OCI-LY3 (cell line): ENCODE measurements around the gene CLIP4.

Experiments used
- H2AFZ ChIP-seq: fragments of 200-600, 300-600 bp; shearing (Covaris generic); 2 replicates; pipeline ENCODE4 v1.6.0; 2014; ENCODE audit warnings: antibody characterized with exemption, low read depth, low read length
- H3K27ac ChIP-seq: fragments of 200-600, 300-600 bp; sonication (generic); 2 replicates; pipeline ENCODE4 v1.5.1; 2014; ENCODE audit warnings: mild to moderate bottlenecking, low read length, moderate library complexity, mixed read lengths
- H3K27me3 ChIP-seq: fragments of 200-600, 300-600 bp; sonication (generic); 2 replicates; pipeline ENCODE4 v1.6.1; 2014; ENCODE audit warnings: low read depth, low read length, mixed read lengths
- H3K36me3 ChIP-seq: fragments of 200-600, 300-600 bp; sonication (generic); replicated peaks from 2 replicates; pipeline ENCODE3; 2014; ENCODE audit warnings: low read depth, low read length, mixed read lengths
- H3K4me1 ChIP-seq: fragments of 300-600, 200-600 bp; sonication (generic); 2 replicates; pipeline ENCODE4 v1.6.1; 2014; ENCODE audit warnings: low read length, mixed read lengths
- H3K4me2 ChIP-seq: fragments of 200-600, 300-600 bp; sonication (generic); 2 replicates; pipeline ENCODE4 v1.6.1; 2014; ENCODE audit warnings: low read length, mixed read lengths
- H3K4me3 ChIP-seq: fragments of 300-600, 200-600 bp; sonication (generic); 2 replicates; pipeline ENCODE4 v1.5.1; 2014; ENCODE audit warnings: antibody characterized with exemption, mild to moderate bottlenecking, low read length, moderate library complexity
- H3K79me2 ChIP-seq: fragments of 300-600, 200-600 bp; shearing (Covaris generic); 2 replicates; pipeline ENCODE4 v1.6.1; 2014; ENCODE audit warnings: mild to moderate bottlenecking, low read length, mixed read lengths
- H3K9ac ChIP-seq: fragments of 300-600, 200-600 bp; shearing (Covaris generic); 2 replicates; pipeline ENCODE4 v1.6.0; 2014; ENCODE audit warnings: mild to moderate bottlenecking, low read length, moderate library complexity
- H3K9me3 ChIP-seq: fragments of 200-600, 300-600 bp; shearing (Covaris generic); 2 replicates; pipeline ENCODE4 v1.6.1; 2014; ENCODE audit warnings: low read length, mixed read lengths; ENCODE audit not compliant: insufficient read depth
- H4K20me1 ChIP-seq: fragments of 200-600, 300-600 bp; sonication (generic); 2 replicates; pipeline ENCODE4 v1.6.1; 2016; ENCODE audit warnings: low read length, mixed read lengths; ENCODE audit not compliant: insufficient read depth
- EZH2phosphoT487 ChIP-seq: fragments of 200-600 bp; shearing (Covaris generic); IDR thresholded peaks from 2 replicates; pipeline ENCODE4 v1.6.1; 2018; ENCODE audit warnings: antibody characterized with exemption, mixed run types, low read depth
- TF ChIP-seq, protein P1 (sequence below): fragments of 200-600, 300-600 bp; sonication (generic); IDR thresholded peaks from 2 replicates; pipeline ENCODE4 v1.5.1; 2014; ENCODE audit warnings: antibody characterized with exemption, low read length, low read depth

The CLIP4 gene

DNA sequence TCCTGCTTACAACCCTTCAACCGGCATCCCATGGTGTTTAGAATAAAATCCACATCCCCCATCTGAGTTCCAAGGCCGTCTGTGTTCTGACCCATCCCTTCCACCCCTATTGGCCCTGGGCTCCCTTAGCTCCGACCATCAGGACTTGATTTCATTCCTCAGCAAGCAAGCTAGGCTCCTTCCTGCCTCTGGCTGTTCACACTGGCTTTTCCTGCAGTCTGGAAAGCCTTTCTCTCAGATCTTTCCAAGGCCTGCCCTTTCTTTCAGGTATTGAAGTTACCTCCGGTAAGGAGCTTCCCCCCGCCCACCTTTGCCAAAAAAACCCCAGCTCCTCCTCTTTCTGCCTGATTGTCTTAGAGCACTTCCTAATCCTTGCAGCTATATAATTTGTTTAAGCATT lies 86.8 kb downstream of the CLIP4 start:
- Histone ChIP-seq H3K4me1 (no peaks in the 10 kb centered on the region), H4K20me1 (no peaks in the 10 kb centered on the region), H3K4me2 (no peak overlapping the region), H3K36me3 (no peaks in the 10 kb centered on the region), H3K27me3 (no peaks in the 10 kb centered on the region), H3K79me2 (no peaks in the 10 kb centered on the region), H3K9ac (no peak overlapping the region), H2AFZ (no peak overlapping the region), H3K4me3 (no peak overlapping the region), H3K27ac (no peak overlapping the region), H3K9me3 (no peaks in the 10 kb centered on the region)
- TF ChIP-seq, protein P1, sequence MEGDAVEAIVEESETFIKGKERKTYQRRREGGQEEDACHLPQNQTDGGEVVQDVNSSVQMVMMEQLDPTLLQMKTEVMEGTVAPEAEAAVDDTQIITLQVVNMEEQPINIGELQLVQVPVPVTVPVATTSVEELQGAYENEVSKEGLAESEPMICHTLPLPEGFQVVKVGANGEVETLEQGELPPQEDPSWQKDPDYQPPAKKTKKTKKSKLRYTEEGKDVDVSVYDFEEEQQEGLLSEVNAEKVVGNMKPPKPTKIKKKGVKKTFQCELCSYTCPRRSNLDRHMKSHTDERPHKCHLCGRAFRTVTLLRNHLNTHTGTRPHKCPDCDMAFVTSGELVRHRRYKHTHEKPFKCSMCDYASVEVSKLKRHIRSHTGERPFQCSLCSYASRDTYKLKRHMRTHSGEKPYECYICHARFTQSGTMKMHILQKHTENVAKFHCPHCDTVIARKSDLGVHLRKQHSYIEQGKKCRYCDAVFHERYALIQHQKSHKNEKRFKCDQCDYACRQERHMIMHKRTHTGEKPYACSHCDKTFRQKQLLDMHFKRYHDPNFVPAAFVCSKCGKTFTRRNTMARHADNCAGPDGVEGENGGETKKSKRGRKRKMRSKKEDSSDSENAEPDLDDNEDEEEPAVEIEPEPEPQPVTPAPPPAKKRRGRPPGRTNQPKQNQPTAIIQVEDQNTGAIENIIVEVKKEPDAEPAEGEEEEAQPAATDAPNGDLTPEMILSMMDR: no peak
- TF ChIP-seq EZH2phosphoT487: no peak

DNA sequence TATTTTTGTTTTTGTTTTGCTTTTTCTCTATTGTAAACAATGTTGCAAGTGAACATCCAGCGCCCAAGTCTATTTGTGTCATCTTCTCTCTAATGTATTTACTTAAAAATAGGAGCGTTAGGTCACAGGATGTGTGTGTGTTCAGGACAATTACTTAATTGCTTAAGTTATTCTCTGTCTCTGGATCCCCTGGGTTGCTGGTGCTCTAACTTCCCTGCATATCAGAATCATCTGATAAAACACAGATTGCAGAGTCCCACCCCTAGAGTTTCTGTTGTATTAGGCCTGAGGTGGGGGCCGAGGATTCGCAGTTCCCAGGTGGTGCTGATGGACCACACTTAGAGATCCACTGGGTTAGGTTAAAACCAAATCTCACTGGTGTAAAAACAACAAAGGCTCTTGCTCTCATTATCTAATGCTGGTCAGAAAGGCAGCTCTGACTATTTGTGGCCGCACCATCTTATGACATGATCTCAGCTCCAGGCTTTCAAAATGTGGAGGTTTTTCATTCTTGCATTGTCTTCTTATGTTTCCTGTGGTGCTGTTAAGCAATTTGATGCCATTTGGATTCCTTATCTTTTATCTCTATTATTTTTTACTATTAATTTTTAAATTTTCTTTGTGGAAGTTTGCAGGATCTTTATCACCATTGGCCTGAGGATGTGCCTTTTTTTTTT lies 87.7 kb downstream of the CLIP4 start:
- H3K27ac ChIP-seq: no peak overlapping the region

GRCh38 chr2:29206941-29207340 lies 91.7 kb downstream of the CLIP4 start:
- Histone ChIP-seq H3K79me2 (no peaks in the 10 kb centered on the region), H3K27me3 (no peaks in the 10 kb centered on the region), H3K4me1 (no peaks in the 10 kb centered on the region), H4K20me1 (no peaks in the 10 kb centered on the region), H3K36me3 (no peaks in the 10 kb centered on the region), H3K4me2 (no peak overlapping the region), H3K9ac (no peak overlapping the region), H3K4me3 (no peak overlapping the region), H3K27ac (no peak overlapping the region), H3K9me3 (no peaks in the 10 kb centered on the region), H2AFZ (no peak overlapping the region)
- TF ChIP-seq EZH2phosphoT487: no peak
- TF ChIP-seq, protein P1: no peak

More for the DNA sequence above, 87.7 kb downstream of the CLIP4 start:
- Histone ChIP-seq H3K36me3 (no peaks in the 10 kb centered on the region), H3K4me3 (no peak overlapping the region), H3K79me2 (no peaks in the 10 kb centered on the region), H3K4me2 (no peak overlapping the region), H2AFZ (no peak overlapping the region), H3K4me1 (no peaks in the 10 kb centered on the region), H4K20me1 (no peaks in the 10 kb centered on the region), H3K9me3 (no peaks in the 10 kb centered on the region), H3K27me3 (no peaks in the 10 kb centered on the region), H3K9ac (no peak overlapping the region)
- TF ChIP-seq, protein P1: no peak
- no peak for TF ChIP-seq EZH2phosphoT487

DNA sequence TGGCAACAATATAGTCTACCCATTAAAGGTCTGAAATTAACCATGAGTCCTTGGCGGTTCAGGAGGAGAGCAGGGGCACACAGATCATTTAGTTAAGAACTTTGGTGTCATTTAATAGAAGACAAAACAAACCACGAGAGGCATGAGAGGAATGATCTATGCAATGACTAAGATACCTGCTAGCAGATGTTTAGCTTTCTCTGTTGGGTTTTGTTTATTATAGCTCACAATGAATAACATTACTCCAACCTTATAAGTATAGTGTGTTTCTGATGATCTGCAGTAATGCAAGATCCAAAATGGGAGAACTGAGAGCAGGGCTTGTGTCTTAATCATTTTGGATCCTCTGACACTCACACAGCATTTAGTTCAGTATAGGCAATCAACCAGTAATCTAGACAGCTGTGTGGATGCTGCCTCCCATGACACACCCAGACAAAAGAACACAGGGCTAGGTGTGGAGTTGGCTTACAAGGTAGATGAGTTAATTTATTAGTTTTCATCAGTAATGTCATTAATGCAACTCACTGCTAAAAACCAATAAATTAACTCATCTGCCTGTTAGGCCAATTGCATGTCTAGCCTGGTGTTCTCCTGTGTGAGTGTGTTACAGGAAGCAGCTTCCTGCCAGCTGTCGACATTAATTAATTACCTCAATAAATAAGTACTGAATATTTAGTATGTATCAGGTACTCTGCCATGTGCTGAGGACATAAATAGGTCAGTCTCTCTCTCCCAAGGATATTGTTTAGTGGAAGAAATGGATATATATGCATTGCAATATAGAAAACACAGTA lies 92.3 kb downstream of the CLIP4 start:
- Histone ChIP-seq H3K4me1 (no peaks in the 10 kb centered on the region), H3K27me3 (no peaks in the 10 kb centered on the region), H3K9me3 (no peaks in the 10 kb centered on the region), H3K79me2 (no peaks in the 10 kb centered on the region), H3K9ac (no peak overlapping the region), H3K4me2 (no peak overlapping the region), H3K27ac (no peak overlapping the region), H2AFZ (no peak overlapping the region), H3K4me3 (no peak overlapping the region), H3K36me3 (no peaks in the 10 kb centered on the region), H4K20me1 (no peaks in the 10 kb centered on the region)
- no peak for TF ChIP-seq EZH2phosphoT487
- TF ChIP-seq, protein P1: no peak
